Gastroesophageal sphincter (tissue), 4 donors: ENCODE measurements around the gene LTB4R. TPM values are rescaled to one million over a fixed set of nuclear protein-coding genes. Genes with fewer than 3 reads are reported as not detected.

ENCODE experiments used
- ATAC-seq: fragments of 150-250 bp; one replicate; pipeline ENCODE4 v1.9.1; 2016; ENCODE audit warnings: mild to moderate bottlenecking, moderate library complexity
- H3K27ac ChIP-seq, 4 donors: fragments of 200-600 bp; sonication (generic) in 3 of 4; 1 replicate in 3 of 4; 2 replicates in 1 of 4; pipeline ENCODE4 v1.5.1; 2016 to 2019
- H3K27me3 ChIP-seq: fragments of 200-600 bp; sonication (generic); one replicate; pipeline ENCODE4 v1.5.1; 2019
- H3K36me3 ChIP-seq, 2 donors: fragments of 200-600 bp; sonication (generic); one replicate each; pipeline ENCODE4 v1.5.1; 2019; ENCODE audit warnings: control low read depth in 1 of 2
- H3K4me1 ChIP-seq, 3 donors: fragments of 200-600 bp; sonication (generic); 1 replicate in 2 of 3; 2 replicates in 1 of 3; pipeline ENCODE4 v1.5.1; 2016 to 2019; ENCODE audit warnings: control low read depth in 2 of 3
- H3K4me3 ChIP-seq, 2 donors: fragments of 200-600 bp; sonication (generic); one replicate each; pipeline ENCODE4 v1.5.1; 2019; ENCODE audit warnings: mild to moderate bottlenecking in 1 of 2, moderate library complexity in 1 of 2
- H3K9me3 ChIP-seq, 3 donors: fragments of 200-600 bp; sonication (generic); one replicate each; pipeline ENCODE4 v1.5.1; 2017 to 2019; ENCODE audit warnings: control low read depth in 2 of 3
- EP300 ChIP-seq: sonication (generic); formaldehyde crosslinking; IDR thresholded peaks from one replicate; pipeline ENCODE4 v1.6.1; 2017; ENCODE audit warnings: antibody characterized with exemption, mild to moderate bottlenecking
- POLR2A ChIP-seq, 2 donors: fragments of 450-650 bp; IDR thresholded peaks; one replicate each; pipeline ENCODE4 v1.6.1; 2017; ENCODE audit warnings: antibody characterized with exemption in 2 of 2, mild to moderate bottlenecking in 2 of 2, moderate library complexity in 1 of 2
- POLR2AphosphoS5 ChIP-seq: sonication (generic); formaldehyde crosslinking; IDR thresholded peaks from one replicate; pipeline ENCODE4 v1.6.1; 2017; ENCODE audit warnings: antibody characterized with exemption
- WGBS, 2 donors: methylation state at CpG; one replicate each; pipeline ENCODE4 v1.1.5; 2018; ENCODE audit warnings: low coverage in 1 of 2; 5-methylcytosine and 5-hydroxymethylcytosine counted together
- total RNA-seq, 4 donors: library from RNA; depleted of rRNA; stranded (reverse); fragments of >200 nt; gene quantifications; one replicate each; pipeline ENCODE4 v1.1.0, GENCODE V29; 2016
- TF ChIP-seq, protein P1 (sequence below), 4 experiments: fragments of 200-600 bp in 2 of 4; fragments of 450-650 bp in 2 of 4; sonication (generic) in 1 of 4; IDR thresholded peaks; one replicate each; pipeline ENCODE4 v1.5.1; 2017 to 2019; ENCODE audit warnings: antibody characterized with exemption in 4 of 4, mild to moderate bottlenecking in 2 of 4, moderate library complexity in 2 of 4

The LTB4R gene
- total RNA-seq, 4 donors from 2014 or later: 3.0 to 4.2 (median 3.4) TPM

DNA sequence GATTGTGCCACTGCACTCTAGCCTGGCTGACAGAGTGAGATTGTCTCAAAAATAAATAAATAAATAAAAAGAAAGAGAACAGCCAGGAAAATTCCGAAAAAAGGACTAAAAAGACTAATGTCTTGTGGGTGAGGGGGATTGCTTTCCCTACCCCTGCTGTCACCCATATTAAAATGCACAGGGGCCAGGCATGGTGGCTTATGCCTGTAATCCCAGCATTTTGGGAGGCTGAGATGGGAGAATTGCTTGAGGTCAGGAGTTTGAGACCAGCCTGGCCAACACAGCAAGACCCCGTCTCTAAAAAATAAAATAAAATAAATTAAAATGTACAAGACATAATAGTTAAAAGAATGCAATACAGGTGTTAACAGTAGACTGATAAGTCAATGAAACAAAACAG is 17.8 kb upstream of the LTB4R start:
- H3K36me3 ChIP-seq: peaks cover 0 to 64% of the 10 kb centered on the region in 2 donors
- no peaks in the 10 kb centered on the region for H3K9me3 ChIP-seq
- no peak for ATAC-seq
- H3K27me3 ChIP-seq: no peaks in the 10 kb centered on the region
- WGBS, 2 donors: 86% methylated on average over 2 of the region's 2 CpGs; no CpG with 5 or more reads in 1 of the 2 donors
- peaks cover 0 to 21% (median 0%) of the 10 kb centered on the region in 3 donors for H3K4me1 ChIP-seq
- TF ChIP-seq, protein P1, sequence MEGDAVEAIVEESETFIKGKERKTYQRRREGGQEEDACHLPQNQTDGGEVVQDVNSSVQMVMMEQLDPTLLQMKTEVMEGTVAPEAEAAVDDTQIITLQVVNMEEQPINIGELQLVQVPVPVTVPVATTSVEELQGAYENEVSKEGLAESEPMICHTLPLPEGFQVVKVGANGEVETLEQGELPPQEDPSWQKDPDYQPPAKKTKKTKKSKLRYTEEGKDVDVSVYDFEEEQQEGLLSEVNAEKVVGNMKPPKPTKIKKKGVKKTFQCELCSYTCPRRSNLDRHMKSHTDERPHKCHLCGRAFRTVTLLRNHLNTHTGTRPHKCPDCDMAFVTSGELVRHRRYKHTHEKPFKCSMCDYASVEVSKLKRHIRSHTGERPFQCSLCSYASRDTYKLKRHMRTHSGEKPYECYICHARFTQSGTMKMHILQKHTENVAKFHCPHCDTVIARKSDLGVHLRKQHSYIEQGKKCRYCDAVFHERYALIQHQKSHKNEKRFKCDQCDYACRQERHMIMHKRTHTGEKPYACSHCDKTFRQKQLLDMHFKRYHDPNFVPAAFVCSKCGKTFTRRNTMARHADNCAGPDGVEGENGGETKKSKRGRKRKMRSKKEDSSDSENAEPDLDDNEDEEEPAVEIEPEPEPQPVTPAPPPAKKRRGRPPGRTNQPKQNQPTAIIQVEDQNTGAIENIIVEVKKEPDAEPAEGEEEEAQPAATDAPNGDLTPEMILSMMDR (IDR thresholded peaks at IDR 0.05): no peak
- TF ChIP-seq POLR2AphosphoS5 (no peak), POLR2A (IDR thresholded peaks at IDR 0.05) (no peak), EP300 (no peak)
- H3K27ac ChIP-seq: no peak overlapping the region
- no peak overlapping the region for H3K4me3 ChIP-seq

DNA sequence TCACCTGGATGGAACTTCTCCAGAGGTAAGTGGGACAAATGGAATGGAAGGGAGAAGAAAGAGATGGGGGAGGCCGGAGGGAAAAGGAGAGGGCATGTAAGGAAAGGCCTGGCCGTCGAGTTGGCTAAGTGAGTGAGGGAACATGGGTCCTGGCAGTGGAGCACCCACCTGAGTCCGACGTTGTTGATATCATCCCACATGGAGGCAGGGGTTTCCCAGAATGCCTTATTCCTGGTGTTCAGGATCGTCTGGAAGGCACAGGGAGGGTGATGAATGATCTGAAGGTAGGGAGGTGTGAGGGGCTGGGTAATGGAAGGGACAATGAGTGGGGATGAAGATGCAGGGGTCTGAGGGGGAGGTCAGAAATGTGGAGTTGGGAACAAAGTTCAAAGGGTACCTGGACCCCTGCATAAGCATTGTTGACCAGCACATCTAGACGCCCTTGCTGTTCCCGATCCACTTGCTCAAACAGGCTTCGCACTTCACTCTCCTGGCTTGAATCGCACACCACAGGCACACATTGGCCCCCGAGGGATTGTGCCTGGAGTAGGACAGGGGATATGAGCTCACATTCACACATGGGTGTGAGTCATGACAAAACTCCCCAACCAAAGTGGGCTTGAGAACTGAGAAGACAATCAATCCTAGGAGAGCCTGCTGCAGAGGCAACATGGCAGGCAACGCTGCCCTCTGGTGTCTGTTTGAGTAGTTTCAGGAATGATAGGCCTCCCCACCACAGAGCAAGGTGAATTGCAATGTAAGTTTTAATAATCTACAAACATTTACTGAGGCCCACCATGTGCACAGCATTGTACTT is 14.8 kb upstream of the LTB4R start:
- H3K27ac ChIP-seq: peak overlapping the region in 1 of 4 donors; percentile 13
- no peak overlapping the region for H3K4me3 ChIP-seq
- 53 to 57% methylated on average over 6 to 9 of the region's 12 CpGs for WGBS, 2 donors
- no peak for TF ChIP-seq POLR2A (IDR thresholded peaks at IDR 0.05)
- TF ChIP-seq, protein P1 (IDR thresholded peaks at IDR 0.05): peak; percentile 29 to 68 (median 56)
- ATAC-seq: peak; percentile 56
- H3K9me3 ChIP-seq: no peaks in the 10 kb centered on the region
- H3K4me1 ChIP-seq: peaks cover 4 to 45% (median 10%) of the 10 kb centered on the region in 3 donors
- no peaks in the 10 kb centered on the region for H3K27me3 ChIP-seq
- peaks cover 0 to 43% of the 10 kb centered on the region in 2 donors for H3K36me3 ChIP-seq

DNA sequence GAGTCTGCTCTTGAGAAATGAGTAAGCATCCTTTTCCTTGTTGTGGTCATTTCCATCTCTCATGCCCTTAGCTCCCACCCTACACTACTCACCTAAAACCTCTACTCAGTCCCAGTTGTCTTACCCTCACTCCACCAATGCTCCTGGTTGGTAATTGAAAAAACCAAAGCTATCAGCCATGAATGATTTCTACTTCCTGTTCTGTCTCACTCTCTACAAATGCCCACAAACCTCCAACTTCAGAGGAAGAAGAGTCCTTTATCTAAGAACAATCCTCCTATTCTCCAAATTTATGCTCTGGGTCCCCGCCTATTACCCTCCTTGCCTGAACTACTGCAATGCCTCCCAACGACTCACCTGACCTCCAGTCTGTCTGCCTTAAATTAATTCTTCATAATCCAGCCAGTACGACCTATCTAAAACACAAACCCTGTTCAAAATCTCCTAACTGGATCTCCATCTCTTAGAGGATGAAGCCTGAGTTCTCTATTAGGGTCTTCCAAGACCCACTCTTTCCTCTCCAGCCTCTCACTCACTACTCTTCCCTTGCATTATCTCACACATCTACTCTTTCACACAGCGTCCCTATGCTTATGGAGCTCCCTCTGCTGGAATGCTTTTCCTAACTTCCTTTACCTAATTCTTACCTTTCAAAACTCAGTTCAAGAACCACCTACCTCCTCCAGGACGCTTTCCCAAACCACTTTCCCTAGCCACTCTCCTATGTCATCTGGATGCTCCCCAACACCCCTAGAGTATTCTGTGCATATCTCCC is 13.9 kb upstream of the LTB4R start:
- no peaks in the 10 kb centered on the region for H3K9me3 ChIP-seq
- H3K27ac ChIP-seq: peak overlapping the region in 1 of 4 donors; percentile 13
- H3K36me3 ChIP-seq: peaks cover 0 to 43% of the 10 kb centered on the region in 2 donors
- no peak for ATAC-seq
- H3K4me1 ChIP-seq: peaks cover 4 to 51% (median 10%) of the 10 kb centered on the region in 3 donors
- no peak overlapping the region for H3K4me3 ChIP-seq
- no peaks in the 10 kb centered on the region for H3K27me3 ChIP-seq
- no peak for TF ChIP-seq EP300
- TF ChIP-seq, protein P1 (IDR thresholded peaks at IDR 0.05): peak in 1 of 4 experiments; percentile 17
- 41 to 51% methylated on average over 5 of the region's 5 CpGs for WGBS, 2 donors

DNA sequence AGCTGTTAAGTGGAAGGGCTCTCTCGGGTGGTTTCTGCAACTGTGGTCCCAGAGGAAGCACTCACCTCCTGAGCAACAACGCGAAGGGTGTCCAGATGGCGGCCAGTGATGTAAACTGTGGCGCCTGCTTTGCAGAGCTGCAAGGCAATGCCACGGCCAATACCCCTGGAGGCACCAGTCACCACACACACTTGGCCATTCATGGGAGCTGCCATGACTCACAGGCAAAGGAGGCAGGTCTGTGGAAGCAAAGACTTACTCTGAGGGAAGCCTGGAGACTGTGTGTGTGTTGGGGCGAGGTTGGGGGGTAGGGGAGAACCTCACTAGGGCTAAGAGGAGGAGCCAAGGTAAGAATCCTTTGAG is 12.4 kb upstream of the LTB4R start:
- ATAC-seq: peak; percentile 14

More for the DNA sequence above, 12.4 kb upstream of the LTB4R start:
- peaks cover 4 to 51% (median 10%) of the 10 kb centered on the region in 3 donors for H3K4me1 ChIP-seq
- TF ChIP-seq POLR2AphosphoS5 (no peak), EP300 (no peak), POLR2A (IDR thresholded peaks at IDR 0.05) (no peak)
- TF ChIP-seq, protein P1 (IDR thresholded peaks at IDR 0.05): no peak
- H3K27ac ChIP-seq: peak overlapping the region in 3 of 4 donors; percentile 76 to 83 (median 82)
- H3K4me3 ChIP-seq: peak overlapping the region; percentile 69 to 81
- H3K27me3 ChIP-seq: no peaks in the 10 kb centered on the region
- WGBS, 2 donors: 23% methylated on average over 2 of the region's 7 CpGs; no CpG with 5 or more reads in 1 of the 2 donors
- peaks cover 0 to 49% of the 10 kb centered on the region in 2 donors for H3K36me3 ChIP-seq
- H3K9me3 ChIP-seq: no peaks in the 10 kb centered on the region
